Measurements from ENCODE around the gene PHACTR3.

Gene PHACTR3

GRCh38 chr20:59737816-59738215, 133.5 kb downstream of the PHACTR3 start:
- Histone ChIP-seq H3K36me3 (replicated peaks; ENCODE audit: insufficient read depth, low read length) (no peaks in the 10 kb centered on the region), H3K9ac (ENCODE audit: low read length) (no peak overlapping the region), H3K79me2 (ENCODE audit: low read length) (no peaks in the 10 kb centered on the region), H3K9me3 (replicated peaks; ENCODE audit: insufficient read depth, low read length) (no peaks in the 10 kb centered on the region), H3K4me1 (ENCODE audit: low read length) (no peaks in the 10 kb centered on the region), H3K4me3 (ENCODE audit: low read length) (no peak overlapping the region), H3K27me3 (replicated peaks; ENCODE audit: insufficient read depth, low read length) (peaks cover 44% of the 10 kb centered on the region), H2AFZ (ENCODE audit: low read length) (no peak overlapping the region), H4K20me1 (ENCODE audit: insufficient read depth, low read length) (no peaks in the 10 kb centered on the region), H3K9me2 (replicated peaks; ENCODE audit: insufficient read depth, low read length) (no peaks in the 10 kb centered on the region), H3K27ac (ENCODE audit: low read length) (no peak overlapping the region), H3F3A (ENCODE audit: insufficient read depth, low read length) (no peaks in the 10 kb centered on the region), H3K4me2 (ENCODE audit: low read depth, low read length) (no peak overlapping the region)
- DNase-seq: no peak
- TF ChIP-seq CTCF (IDR thresholded peaks at IDR 0.05; ENCODE audit: low read length) (no peak), EZH2 (optimal IDR thresholded peaks at IDR 0.05; ENCODE audit: low read depth, low read length) (no peak), EZH2phosphoT487 (IDR thresholded peaks at IDR 0.05; ENCODE audit: low read length) (no peak)

- no peak overlapping the region for H3K27ac ChIP-seq (ENCODE audit: low read length)
- H3K9ac ChIP-seq (ENCODE audit: low read length): no peak overlapping the region
- H3F3A ChIP-seq (ENCODE audit: insufficient read depth, low read length): no peaks in the 10 kb centered on the region
- no peaks in the 10 kb centered on the region for H3K9me3 ChIP-seq (replicated peaks; ENCODE audit: insufficient read depth, low read length)
- H3K9me2 ChIP-seq (replicated peaks; ENCODE audit: insufficient read depth, low read length): no peaks in the 10 kb centered on the region
- H2AFZ ChIP-seq (ENCODE audit: low read length): no peak overlapping the region
- no peak overlapping the region for H3K4me2 ChIP-seq (ENCODE audit: low read depth, low read length)
- H3K4me1 ChIP-seq (ENCODE audit: low read length): no peaks in the 10 kb centered on the region
- TF ChIP-seq CTCF (IDR thresholded peaks at IDR 0.05; ENCODE audit: low read length) (no peak), EZH2phosphoT487 (IDR thresholded peaks at IDR 0.05; ENCODE audit: low read length) (no peak), EZH2 (optimal IDR thresholded peaks at IDR 0.05; ENCODE audit: low read depth, low read length) (no peak)
- no peaks in the 10 kb centered on the region for H3K79me2 ChIP-seq (ENCODE audit: low read length)
- H4K20me1 ChIP-seq (ENCODE audit: insufficient read depth, low read length): no peaks in the 10 kb centered on the region
- DNase-seq: no peak
- peaks cover 42% of the 10 kb centered on the region for H3K27me3 ChIP-seq (replicated peaks; ENCODE audit: insufficient read depth, low read length)
- H3K36me3 ChIP-seq (replicated peaks; ENCODE audit: insufficient read depth, low read length): no peaks in the 10 kb centered on the region
- H3K4me3 ChIP-seq (ENCODE audit: low read length): no peak overlapping the region
These were observed 134.5 kb downstream of the PHACTR3 start for GRCh38 chr20:59738851-59739250.

GRCh38 chr20:59740621-59741020, 136.3 kb downstream of the PHACTR3 start:
- DNase-seq: no peak
- H3F3A ChIP-seq (ENCODE audit: insufficient read depth, low read length): no peaks in the 10 kb centered on the region
- no peak overlapping the region for H3K27ac ChIP-seq (ENCODE audit: low read length)
- no peak for TF ChIP-seq CTCF (IDR thresholded peaks at IDR 0.05; ENCODE audit: low read length)
- no peak for TF ChIP-seq EZH2 (optimal IDR thresholded peaks at IDR 0.05; ENCODE audit: low read depth, low read length)
- TF ChIP-seq EZH2phosphoT487 (IDR thresholded peaks at IDR 0.05; ENCODE audit: low read length): no peak
- H3K4me2 ChIP-seq (ENCODE audit: low read depth, low read length): no peak overlapping the region
- H3K9me2 ChIP-seq (replicated peaks; ENCODE audit: insufficient read depth, low read length): no peaks in the 10 kb centered on the region
- no peaks in the 10 kb centered on the region for H4K20me1 ChIP-seq (ENCODE audit: insufficient read depth, low read length)
- no peak overlapping the region for H3K4me3 ChIP-seq (ENCODE audit: low read length)
- no peaks in the 10 kb centered on the region for H3K36me3 ChIP-seq (replicated peaks; ENCODE audit: insufficient read depth, low read length)
- no peak overlapping the region for H3K9ac ChIP-seq (ENCODE audit: low read length)
- peaks cover 42% of the 10 kb centered on the region for H3K27me3 ChIP-seq (replicated peaks; ENCODE audit: insufficient read depth, low read length)
- no peaks in the 10 kb centered on the region for H3K4me1 ChIP-seq (ENCODE audit: low read length)
- no peaks in the 10 kb centered on the region for H3K79me2 ChIP-seq (ENCODE audit: low read length)
- H3K9me3 ChIP-seq (replicated peaks; ENCODE audit: insufficient read depth, low read length): no peaks in the 10 kb centered on the region
- no peak overlapping the region for H2AFZ ChIP-seq (ENCODE audit: low read length)

Measured in MM.1S (cell line).